ENCODE measurements around the gene PDE4C.
A peak's percentile ranks its signal among the peaks of the same experiment; 100 is the strongest.

The PDE4C gene

DNA sequence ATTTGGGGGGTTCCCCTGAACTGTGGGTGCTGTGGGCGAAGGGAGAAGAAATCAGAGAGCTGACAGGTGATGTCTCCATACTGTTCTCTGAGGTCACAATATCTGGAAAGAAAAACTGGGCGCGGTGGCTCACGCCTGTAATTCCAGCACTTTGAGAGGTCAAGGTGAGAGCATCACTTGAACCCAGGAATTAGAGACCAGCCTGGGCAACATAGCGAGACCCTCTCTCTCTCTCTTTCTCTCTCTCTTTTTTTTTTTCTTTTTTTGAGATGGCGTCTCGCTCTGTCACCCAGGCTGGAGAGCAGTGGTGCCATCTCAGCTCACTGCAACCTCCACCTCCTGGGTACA, 26.1 kb upstream of the PDE4C start:
- no peaks in the 10 kb centered on the region for H3K9me3 ChIP-seq
- peaks cover 0 to 4% of the 10 kb centered on the region in 2 experiments for H3K4me1 ChIP-seq (ENCODE audit: control insufficient read depth in 1 of 2, insufficient read depth in 1 of 2, low read depth in 1 of 2, low read length in 1 of 2)
- H3K36me3 ChIP-seq, result no peaks in the 10 kb centered on the region
- no peak overlapping the region for H3K27ac ChIP-seq
- H3K27me3 ChIP-seq, result peaks cover 27% of the 10 kb centered on the region
- TF ChIP-seq, protein P1, sequence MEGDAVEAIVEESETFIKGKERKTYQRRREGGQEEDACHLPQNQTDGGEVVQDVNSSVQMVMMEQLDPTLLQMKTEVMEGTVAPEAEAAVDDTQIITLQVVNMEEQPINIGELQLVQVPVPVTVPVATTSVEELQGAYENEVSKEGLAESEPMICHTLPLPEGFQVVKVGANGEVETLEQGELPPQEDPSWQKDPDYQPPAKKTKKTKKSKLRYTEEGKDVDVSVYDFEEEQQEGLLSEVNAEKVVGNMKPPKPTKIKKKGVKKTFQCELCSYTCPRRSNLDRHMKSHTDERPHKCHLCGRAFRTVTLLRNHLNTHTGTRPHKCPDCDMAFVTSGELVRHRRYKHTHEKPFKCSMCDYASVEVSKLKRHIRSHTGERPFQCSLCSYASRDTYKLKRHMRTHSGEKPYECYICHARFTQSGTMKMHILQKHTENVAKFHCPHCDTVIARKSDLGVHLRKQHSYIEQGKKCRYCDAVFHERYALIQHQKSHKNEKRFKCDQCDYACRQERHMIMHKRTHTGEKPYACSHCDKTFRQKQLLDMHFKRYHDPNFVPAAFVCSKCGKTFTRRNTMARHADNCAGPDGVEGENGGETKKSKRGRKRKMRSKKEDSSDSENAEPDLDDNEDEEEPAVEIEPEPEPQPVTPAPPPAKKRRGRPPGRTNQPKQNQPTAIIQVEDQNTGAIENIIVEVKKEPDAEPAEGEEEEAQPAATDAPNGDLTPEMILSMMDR (IDR thresholded peaks at IDR 0.05), result no peak
- no peak overlapping the region for H3K4me3 ChIP-seq (ENCODE audit: low read depth in 1 of 2, low read length in 1 of 2)

DNA sequence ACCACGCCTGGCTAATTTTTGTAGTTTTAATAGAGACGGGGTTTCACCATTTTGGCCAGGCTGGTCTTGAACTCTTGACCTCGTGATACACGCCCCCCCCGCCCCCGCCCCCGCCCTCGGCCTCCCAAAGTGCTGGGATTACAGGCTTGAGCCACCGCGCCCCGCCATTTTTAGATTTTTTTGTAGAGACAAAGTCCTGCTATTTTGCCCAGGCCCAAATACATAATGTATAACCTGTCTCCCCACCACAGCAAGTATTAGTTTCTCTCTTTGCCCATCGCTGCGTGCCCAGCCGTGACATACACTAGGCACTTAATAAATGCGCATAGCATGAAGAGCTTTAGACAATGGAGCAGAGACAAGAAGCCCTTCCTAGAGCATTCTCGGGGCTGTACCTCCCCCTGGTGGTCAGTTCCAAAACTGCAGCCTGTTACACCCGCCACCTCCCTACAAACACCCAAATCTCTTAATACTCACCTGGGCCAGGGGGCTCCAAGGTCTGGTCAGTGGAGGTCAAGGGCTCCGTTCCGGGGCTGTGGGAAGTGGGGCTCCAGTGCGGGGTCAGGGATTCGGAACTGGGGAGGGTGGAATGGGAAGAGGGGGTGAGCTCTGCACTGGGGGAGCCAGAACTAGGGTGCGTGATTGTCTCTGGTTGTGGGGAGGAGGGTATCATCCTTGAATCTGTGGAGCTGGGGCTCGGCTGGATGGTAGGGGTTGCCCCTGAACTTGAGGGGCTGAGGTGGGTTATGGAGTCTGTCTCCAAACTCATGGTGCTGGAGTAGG, 25.5 kb upstream of the PDE4C start:
- Histone ChIP-seq H3K4me1 (ENCODE audit: control insufficient read depth in 1 of 2, insufficient read depth in 1 of 2, low read depth in 1 of 2, low read length in 1 of 2) (peaks cover 0 to 4% of the 10 kb centered on the region in 2 experiments), H3K4me3 (ENCODE audit: low read depth in 1 of 2, low read length in 1 of 2) (no peak overlapping the region), H3K27ac (no peak overlapping the region), H3K27me3 (peaks cover 27% of the 10 kb centered on the region), H3K36me3 (no peaks in the 10 kb centered on the region), H3K9me3 (no peaks in the 10 kb centered on the region)
- TF ChIP-seq, protein P1 (IDR thresholded peaks at IDR 0.05), result peak; percentile 97

DNA sequence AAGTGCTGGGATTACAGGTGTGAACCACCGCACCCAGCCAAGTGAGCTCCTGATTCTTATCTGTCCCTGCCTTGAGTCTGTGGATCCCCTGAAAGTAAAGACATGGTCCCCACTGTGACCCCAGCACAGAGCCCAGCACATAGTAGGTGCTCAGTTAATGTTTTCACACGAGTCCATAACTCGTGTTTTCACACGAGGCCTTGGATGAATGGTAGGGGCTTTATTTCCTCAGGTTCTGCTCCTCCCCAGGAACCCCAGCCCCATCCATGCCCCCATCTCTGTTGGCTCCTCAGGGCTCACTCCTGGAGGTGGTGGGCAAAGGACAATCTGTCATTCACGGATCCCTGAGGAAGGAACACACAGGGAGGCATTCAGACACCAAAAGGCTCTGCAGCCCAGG, 23.6 kb upstream of the PDE4C start:
- Histone ChIP-seq H3K27ac (no peak overlapping the region), H3K4me3 (ENCODE audit: low read depth in 1 of 2, low read length in 1 of 2) (no peak overlapping the region), H3K27me3 (peaks cover 17% of the 10 kb centered on the region), H3K36me3 (no peaks in the 10 kb centered on the region), H3K9me3 (no peaks in the 10 kb centered on the region), H3K4me1 (ENCODE audit: control insufficient read depth in 1 of 2, insufficient read depth in 1 of 2, low read depth in 1 of 2, low read length in 1 of 2) (peaks cover 0 to 4% of the 10 kb centered on the region in 2 experiments)
- TF ChIP-seq, protein P1 (IDR thresholded peaks at IDR 0.05), result no peak

DNA sequence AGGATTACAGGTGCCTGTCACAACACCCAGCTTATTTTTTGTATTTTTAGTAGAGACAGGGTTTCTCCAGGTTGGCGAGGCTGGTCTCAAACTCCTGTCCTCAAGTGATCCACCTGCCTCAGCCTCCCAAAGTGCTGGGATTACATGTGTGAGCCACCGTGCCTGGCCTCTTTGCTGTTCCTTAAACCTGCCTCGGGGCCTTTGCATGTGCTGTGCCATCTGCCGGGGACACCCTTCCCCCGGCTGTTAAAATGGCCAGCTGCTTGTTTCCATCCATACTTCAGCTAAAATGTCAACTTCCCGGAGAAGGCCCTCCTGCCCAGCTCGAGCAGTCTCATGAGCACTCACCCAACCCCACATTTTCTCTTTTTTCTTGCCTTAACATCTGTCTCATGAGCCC, 19.1 kb upstream of the PDE4C start:
- Histone ChIP-seq H3K27me3 (peaks cover 15% of the 10 kb centered on the region), H3K27ac (no peak overlapping the region), H3K4me1 (ENCODE audit: control insufficient read depth in 1 of 2, insufficient read depth in 1 of 2, low read depth in 1 of 2, low read length in 1 of 2) (no peaks in the 10 kb centered on the region), H3K4me3 (ENCODE audit: low read depth in 1 of 2, low read length in 1 of 2) (no peak overlapping the region), H3K36me3 (no peaks in the 10 kb centered on the region), H3K9me3 (no peaks in the 10 kb centered on the region)
- TF ChIP-seq, protein P1 (IDR thresholded peaks at IDR 0.05), result no peak

DNA sequence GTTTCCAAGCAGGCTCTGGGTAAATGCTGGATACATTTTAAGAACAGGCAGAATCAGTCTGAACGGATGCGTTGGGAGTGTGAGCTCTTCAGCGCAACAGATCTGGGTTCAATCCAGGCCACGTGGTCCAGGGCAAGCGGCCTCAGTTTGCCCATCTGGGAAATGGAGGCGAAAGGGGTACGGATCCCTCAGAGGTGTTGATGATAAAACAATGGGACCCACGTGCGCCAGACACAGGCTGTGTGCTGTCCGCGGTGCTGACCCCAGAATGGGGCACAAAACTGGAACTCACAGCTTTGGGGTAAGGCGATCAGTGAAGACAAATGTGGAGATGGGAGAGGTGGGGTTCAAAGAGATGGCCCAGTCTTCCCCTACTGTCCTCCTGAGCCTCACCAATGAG, 13.1 kb upstream of the PDE4C start:
- Histone ChIP-seq H3K27me3 (peaks cover 39% of the 10 kb centered on the region), H3K36me3 (no peaks in the 10 kb centered on the region), H3K27ac (no peak overlapping the region), H3K9me3 (no peaks in the 10 kb centered on the region), H3K4me3 (ENCODE audit: low read depth in 1 of 2, low read length in 1 of 2) (no peak overlapping the region), H3K4me1 (ENCODE audit: control insufficient read depth in 1 of 2, insufficient read depth in 1 of 2, low read depth in 1 of 2, low read length in 1 of 2) (no peaks in the 10 kb centered on the region)
- TF ChIP-seq, protein P1 (IDR thresholded peaks at IDR 0.05), result no peak
